Dermis lymphatic vessel endothelial cell (primary cell): ENCODE data around the gene APIP. TPM values are rescaled to one million over a fixed set of nuclear protein-coding genes. Genes with fewer than 3 reads are reported as not detected.

Source experiments
- total RNA-seq: library from RNA; depleted of rRNA; stranded (reverse); fragments of >200 nt; gene quantifications from 2 replicates; pipeline ENCODE4 v1.2.1, GENCODE V29; 2014

Gene APIP, protein sequence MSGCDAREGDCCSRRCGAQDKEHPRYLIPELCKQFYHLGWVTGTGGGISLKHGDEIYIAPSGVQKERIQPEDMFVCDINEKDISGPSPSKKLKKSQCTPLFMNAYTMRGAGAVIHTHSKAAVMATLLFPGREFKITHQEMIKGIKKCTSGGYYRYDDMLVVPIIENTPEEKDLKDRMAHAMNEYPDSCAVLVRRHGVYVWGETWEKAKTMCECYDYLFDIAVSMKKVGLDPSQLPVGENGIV
- total RNA-seq, result 16.7 and 18.0 TPM in 2 replicates

DNA sequence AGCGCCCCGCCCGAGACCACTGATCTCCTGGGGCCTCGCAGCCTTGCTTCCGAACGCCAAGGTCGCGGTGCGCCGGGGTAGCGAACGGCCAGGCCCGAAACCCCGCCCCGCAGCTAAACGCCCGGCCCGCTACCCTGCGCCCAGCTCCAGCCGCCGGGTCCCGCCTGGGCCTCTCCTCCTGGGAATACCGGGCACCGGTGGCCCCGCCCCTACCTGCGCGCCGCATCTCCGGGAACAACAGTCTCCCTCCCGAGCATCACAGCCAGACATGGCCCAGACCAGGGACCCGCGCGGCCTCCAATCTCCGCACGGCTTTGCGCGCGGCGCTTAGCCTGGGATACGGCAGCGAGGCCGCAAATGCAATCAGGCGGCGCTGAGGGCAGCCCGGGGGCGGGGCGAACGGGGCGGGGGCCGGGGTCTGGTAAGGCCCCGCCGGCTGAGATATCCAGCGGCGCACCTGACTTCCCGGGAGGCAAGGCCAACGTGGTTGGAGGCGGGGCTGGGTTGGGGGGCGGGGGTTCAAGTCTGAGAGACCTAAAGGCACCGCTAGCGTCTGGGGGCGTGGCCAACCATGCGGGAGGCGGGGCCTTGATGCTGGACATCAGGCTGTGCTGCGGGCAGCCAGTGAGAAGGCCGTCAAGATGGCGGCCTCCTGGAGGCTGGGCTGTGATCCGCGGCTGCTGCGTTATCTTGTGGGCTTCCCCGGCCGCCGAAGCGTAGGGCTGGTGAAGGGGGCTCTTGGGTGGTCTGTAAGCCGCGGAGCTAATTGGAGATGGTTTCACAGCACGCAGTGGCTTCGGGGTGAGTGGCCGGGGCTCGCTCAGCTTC is at the start of gene APIP, which contains the start of gene PDHX:
Gene APIP, minus strand, starts transcription at position 365 of the 828 bp plus-strand sequence. Its CDS starts 95 bp downstream, at position 270.
Gene PDHX, plus strand, starts transcription at position 604 of the 828 bp plus-strand sequence. Its CDS starts 38 bp downstream, at position 642.

Other genes starting within 250 kb of the APIP start
- gene PDHX, start 239 bp upstream of the APIP start, total RNA-seq, result 15.6 and 18.8 TPM in 2 replicates
- 1.6 and 3.1 TPM in 2 replicates for gene CD44, start 222.8 kb upstream of the APIP start, total RNA-seq